HS-27A (cell line): ENCODE measurements around the gene GOLGA6L4.
"Not testable (repeated sequence)": the region's sequence is repeated elsewhere in the genome, so short reads cannot be mapped to it uniquely, and the experiment has no call there.

Source experiments
- DNase-seq: peaks from one replicate; pipeline ENCODE4 v3.0.0-alpha.2; 2012; ENCODE audit warnings: low read depth, missing footprints

GOLGA6L4 gene

DNA sequence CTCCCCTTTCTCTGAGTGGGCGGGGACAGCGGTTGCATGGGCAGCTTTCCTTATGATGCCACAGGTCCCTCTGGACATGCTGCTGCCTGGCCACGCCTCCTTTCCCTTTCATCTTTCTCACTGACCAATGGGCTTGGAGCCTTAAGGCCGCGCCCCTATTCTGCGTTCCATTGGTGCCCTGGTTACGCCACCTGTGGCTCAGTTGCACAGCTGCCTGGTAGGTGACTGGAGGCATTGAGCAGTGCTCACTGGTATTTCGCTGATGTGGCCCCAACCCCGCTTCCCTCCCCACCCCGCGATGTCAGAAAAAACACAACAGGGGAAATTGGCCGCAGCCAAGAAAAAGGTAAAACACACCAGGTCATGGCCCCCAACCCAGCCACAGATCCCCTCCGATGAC lies at the start of gene GOLGA6L4:
Gene GOLGA6L4, plus strand, starts transcription at position 201 of the 400 bp plus-strand sequence. Its CDS starts 62 bp downstream, at position 263.
- DNase-seq: not testable (repeated sequence)

- not testable (repeated sequence) for DNase-seq
Measured at GRCh38 chr15:84192982-84193381, 42.6 kb upstream of the GOLGA6L4 start.

- DNase-seq: not testable (repeated sequence)
Measured at GRCh38 chr15:84195603-84196002, 40.0 kb upstream of the GOLGA6L4 start.

DNA sequence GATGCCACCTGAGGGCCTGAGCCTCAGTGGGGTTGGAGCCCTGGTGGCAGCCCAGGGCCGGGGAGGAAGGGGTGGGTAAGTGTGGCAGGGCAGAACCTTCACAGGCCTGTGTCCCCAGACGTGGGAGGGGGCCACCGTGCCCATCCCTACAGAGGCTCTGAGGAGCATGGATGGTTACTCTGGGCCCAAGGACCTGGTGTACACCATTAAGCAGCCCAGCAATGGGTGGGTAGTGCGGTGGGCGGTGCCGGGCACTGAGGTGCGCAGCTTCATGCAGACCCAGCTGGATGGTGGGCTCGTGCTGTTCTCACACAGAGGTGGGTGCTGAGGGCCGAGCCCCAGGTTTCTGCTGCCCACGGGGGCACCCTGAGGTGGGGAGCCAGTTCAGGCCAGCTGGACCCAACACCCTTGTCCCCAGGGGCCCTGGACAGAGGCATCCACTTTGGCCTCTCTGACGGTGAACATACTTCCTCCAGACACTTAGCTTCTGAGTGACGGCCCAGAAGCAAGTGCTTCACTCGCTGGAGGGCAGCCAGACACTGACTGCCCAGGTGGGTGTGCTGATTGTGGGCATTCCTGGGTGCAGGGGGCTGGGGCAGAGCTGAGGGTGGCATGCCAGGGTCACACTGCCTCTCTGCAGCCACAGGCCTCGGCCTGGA lies 38.9 kb upstream of the GOLGA6L4 start:
- not testable (repeated sequence) for DNase-seq

DNA sequence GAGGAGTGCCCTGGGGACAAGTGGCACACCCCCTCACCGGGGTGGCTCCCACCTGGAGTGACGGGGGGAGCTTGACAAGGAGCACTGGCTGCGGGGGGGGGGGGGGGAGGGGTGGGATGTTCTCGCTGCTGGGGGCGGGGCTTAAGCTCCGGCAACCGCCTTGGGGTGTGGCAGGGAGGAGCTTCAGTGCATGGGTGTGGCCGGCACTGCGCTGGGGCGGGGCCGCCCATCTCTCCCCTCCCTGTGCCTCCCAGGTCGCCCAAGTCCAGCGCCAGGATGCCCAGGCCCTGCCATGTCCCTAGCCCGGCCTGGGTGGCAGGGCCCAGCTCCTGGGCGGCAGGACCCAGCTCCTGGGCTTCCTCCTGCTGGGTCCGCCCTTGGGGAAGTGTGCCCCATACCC lies 35.7 kb upstream of the GOLGA6L4 start:
- DNase-seq: not testable (repeated sequence)

DNA sequence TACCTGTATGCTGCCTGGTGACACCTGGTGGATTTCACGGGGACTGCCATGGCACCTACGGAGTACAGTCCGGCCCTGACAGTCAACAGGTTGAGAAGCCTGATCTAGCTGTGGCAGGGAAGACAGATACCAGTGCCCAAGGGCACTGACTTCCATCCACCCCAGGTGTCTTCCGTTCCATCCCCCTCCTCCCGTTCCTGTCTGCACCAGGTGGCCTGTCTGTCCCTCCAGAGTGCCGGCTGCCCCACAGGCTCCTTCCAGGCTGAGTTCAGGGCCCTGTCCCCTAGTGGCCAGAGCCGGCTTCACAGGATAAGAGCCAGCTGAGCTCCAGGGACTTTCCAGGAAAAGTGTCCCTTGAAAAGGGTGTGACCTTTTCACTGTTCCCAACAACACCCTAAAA lies 10.9 kb downstream of the GOLGA6L4 start:
- DNase-seq: not testable (repeated sequence)
